Lung (tissue), 12 donors: ENCODE results near the gene MT1X. TPM values are rescaled to one million over a fixed set of nuclear protein-coding genes. Genes with fewer than 3 reads are reported as not detected.

Source experiments
- ATAC-seq: fragments of 200-7000 bp; cut with Tn5 transposase; one replicate; pipeline ENCODE4 v1.9.1; 2020; ENCODE audit warnings: moderate number of reproducible peaks; ENCODE audit not compliant: insufficient read depth, low FRiP score
- DNase-seq, 3 donors: peaks; one replicate each; pipeline ENCODE4 v3.0.0-alpha.2; 2013 to 2017
- H3K27ac ChIP-seq, 2 donors: one replicate each; pipeline ENCODE4 v1.5.1; 2013; ENCODE audit warnings: mild to moderate bottlenecking in 2 of 2, moderate library complexity in 2 of 2, control low read depth in 1 of 2, inconsistent platforms in 1 of 2, low read depth in 1 of 2, low read length in 1 of 2
- H3K27me3 ChIP-seq, 3 donors: one replicate each; pipeline ENCODE4 v1.5.1; 2013; ENCODE audit warnings: low read length in 2 of 3; ENCODE audit not compliant: control insufficient read depth in 3 of 3, insufficient read depth in 3 of 3
- H3K36me3 ChIP-seq, 4 donors: one replicate each; pipeline ENCODE4 v1.5.1; 2013; ENCODE audit warnings: low read length in 4 of 4, mild to moderate bottlenecking in 1 of 4, moderate library complexity in 1 of 4; ENCODE audit not compliant: control insufficient read depth in 4 of 4, insufficient read depth in 4 of 4
- H3K4me1 ChIP-seq, 5 donors: one replicate each; pipeline ENCODE4 v1.5.1; 2013; ENCODE audit warnings: low read length in 5 of 5, mild to moderate bottlenecking in 2 of 5, moderate library complexity in 1 of 5; ENCODE audit not compliant: control insufficient read depth in 5 of 5, insufficient read depth in 5 of 5
- H3K4me3 ChIP-seq: one replicate; pipeline ENCODE4 v1.5.1; 2013; ENCODE audit warnings: mild to moderate bottlenecking, control low read depth, moderate library complexity
- H3K9ac ChIP-seq, 2 donors: one replicate each; pipeline ENCODE4 v1.5.1; 2013; ENCODE audit warnings: low read length in 2 of 2, control low read depth in 1 of 2; ENCODE audit not compliant: insufficient read depth in 1 of 2
- H3K9me3 ChIP-seq, 4 donors: one replicate each; pipeline ENCODE4 v1.5.1; 2013; ENCODE audit warnings: low read length in 3 of 4, mild to moderate bottlenecking in 1 of 4, moderate library complexity in 1 of 4; ENCODE audit not compliant: control insufficient read depth in 4 of 4, insufficient read depth in 3 of 4
- WGBS, 2 donors: extraction: QIAGEN DNeasy Blood & Tissue Kit; methylation state at CpG; one replicate each; pipeline ENCODE4 v1.1.7; 2013; 5-methylcytosine and 5-hydroxymethylcytosine counted together
- polyA plus RNA-seq, 2 donors: library from polyadenylated mRNA; stranded (reverse); fragments of 200-250 nt; gene quantifications; one replicate each; pipeline ENCODE4 v1.2.1, GENCODE V29; 2013
- total RNA-seq, 2 donors: library from RNA; depleted of rRNA in 1 of 2; stranded (reverse); fragments of >200 nt in 1 of 2; gene quantifications; one replicate each; pipeline ENCODE4 v1.2.1, GENCODE V29; 2014 to 2021
- TF ChIP-seq, protein P1 (sequence below): IDR thresholded peaks from 2 replicates; pipeline ENCODE4 v1.5.1; 2012; ENCODE audit warnings: mild to moderate bottlenecking; ENCODE audit errors: control extremely low read depth, extremely low read depth
- donor health status: control.
- donor health status: control.
- donor health status: Bipolar disorder and iron deficiency.
- donor health status: healthy.
- donor health status: DM: yes; HTN: yes; CAD: no.

MT1X gene
- total and polyA plus RNA-seq, 4 donors: 39.3 to 989 (median 306) TPM

GRCh38 chr16:56649820-56650219 lies 32.5 kb upstream of the MT1X start:
- ATAC-seq (no peak), DNase-seq (no peak)
- H3K4me3 ChIP-seq: no peak overlapping the region
- TF ChIP-seq, protein P1, sequence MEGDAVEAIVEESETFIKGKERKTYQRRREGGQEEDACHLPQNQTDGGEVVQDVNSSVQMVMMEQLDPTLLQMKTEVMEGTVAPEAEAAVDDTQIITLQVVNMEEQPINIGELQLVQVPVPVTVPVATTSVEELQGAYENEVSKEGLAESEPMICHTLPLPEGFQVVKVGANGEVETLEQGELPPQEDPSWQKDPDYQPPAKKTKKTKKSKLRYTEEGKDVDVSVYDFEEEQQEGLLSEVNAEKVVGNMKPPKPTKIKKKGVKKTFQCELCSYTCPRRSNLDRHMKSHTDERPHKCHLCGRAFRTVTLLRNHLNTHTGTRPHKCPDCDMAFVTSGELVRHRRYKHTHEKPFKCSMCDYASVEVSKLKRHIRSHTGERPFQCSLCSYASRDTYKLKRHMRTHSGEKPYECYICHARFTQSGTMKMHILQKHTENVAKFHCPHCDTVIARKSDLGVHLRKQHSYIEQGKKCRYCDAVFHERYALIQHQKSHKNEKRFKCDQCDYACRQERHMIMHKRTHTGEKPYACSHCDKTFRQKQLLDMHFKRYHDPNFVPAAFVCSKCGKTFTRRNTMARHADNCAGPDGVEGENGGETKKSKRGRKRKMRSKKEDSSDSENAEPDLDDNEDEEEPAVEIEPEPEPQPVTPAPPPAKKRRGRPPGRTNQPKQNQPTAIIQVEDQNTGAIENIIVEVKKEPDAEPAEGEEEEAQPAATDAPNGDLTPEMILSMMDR: no peak
- no peaks in the 10 kb centered on the region for H3K9me3 ChIP-seq
- H3K27me3 ChIP-seq: peaks cover 0 to 55% (median 51%) of the 10 kb centered on the region in 3 donors
- WGBS, 2 donors: 77 to 78% methylated on average over 3 of the region's 3 CpGs
- H3K9ac ChIP-seq: no peak overlapping the region
- H3K36me3 ChIP-seq: no peaks in the 10 kb centered on the region
- no peak overlapping the region for H3K27ac ChIP-seq
- no peaks in the 10 kb centered on the region for H3K4me1 ChIP-seq

DNA sequence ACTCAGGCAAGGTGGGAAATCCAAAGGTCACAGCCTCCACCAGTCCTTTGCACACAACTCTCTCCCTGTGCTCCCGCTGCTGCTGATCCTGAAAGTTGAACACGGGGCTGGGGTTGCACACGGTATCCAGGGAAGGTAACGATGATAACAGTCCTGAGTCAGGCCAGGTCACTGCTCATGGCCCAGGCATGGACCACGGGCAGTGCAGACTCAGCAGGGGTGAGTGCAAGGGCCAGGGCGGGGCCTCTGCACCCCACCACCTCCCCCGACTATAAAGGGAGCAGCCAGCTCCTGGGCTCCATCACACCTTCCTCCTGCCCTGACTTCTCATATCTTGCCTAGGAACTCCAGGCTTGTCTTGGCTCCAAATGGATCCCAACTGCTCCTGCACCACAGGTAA lies 30.7 kb upstream of the MT1X start, which contains the start of gene MT1B:
TSS of gene MT1B (plus strand) at position 301 of the 400 bp plus-strand sequence. CDS start at position 369, 68 bp downstream.
- Histone ChIP-seq H3K36me3 (no peaks in the 10 kb centered on the region), H3K4me1 (no peaks in the 10 kb centered on the region), H3K4me3 (no peak within 1 kb of the TSS), H3K27me3 (peaks cover 0 to 41% (median 34%) of the 10 kb centered on the region in 3 donors), H3K9me3 (no peaks in the 10 kb centered on the region), H3K9ac (no peak within 1 kb of the TSS), H3K27ac (no peak within 1 kb of the TSS)
- ATAC-seq (no peak), DNase-seq (no peak)
- WGBS, 2 donors: 75 to 80% methylated on average over 7 of the region's 7 CpGs
- TF ChIP-seq, protein P1: no peak

GRCh38 chr16:56652600-56652999 lies 29.7 kb upstream of the MT1X start:
- DNase-seq (no peak), ATAC-seq (no peak)
- Histone ChIP-seq H3K4me1 (peaks cover 0 to 2% (median 0%) of the 10 kb centered on the region in 5 donors), H3K36me3 (no peaks in the 10 kb centered on the region), H3K9me3 (no peaks in the 10 kb centered on the region), H3K9ac (no peak overlapping the region), H3K27me3 (peaks cover 0 to 31% (median 24%) of the 10 kb centered on the region in 3 donors), H3K4me3 (no peak overlapping the region), H3K27ac (no peak overlapping the region)
- TF ChIP-seq, protein P1: no peak
- 44 to 70% methylated on average over 1 of the region's 1 CpG for WGBS, 2 donors

GRCh38 chr16:56653218-56653617 lies 29.1 kb upstream of the MT1X start:
- Histone ChIP-seq H3K4me3 (no peak overlapping the region), H3K27me3 (peaks cover 0 to 29% (median 22%) of the 10 kb centered on the region in 3 donors), H3K36me3 (no peaks in the 10 kb centered on the region), H3K4me1 (peaks cover 0 to 7% (median 4%) of the 10 kb centered on the region in 5 donors), H3K9me3 (no peaks in the 10 kb centered on the region), H3K9ac (no peak overlapping the region), H3K27ac (no peak overlapping the region)
- TF ChIP-seq, protein P1: no peak
- DNase-seq: no peak
- ATAC-seq: no peak
- WGBS, 2 donors: 89 to 90% methylated on average over 7 of the region's 7 CpGs
